HG03469 (cell line): ENCODE data around the gene TBR1.

Experiments used
- ATAC-seq: cut with Tn5 transposase; IDR thresholded peaks from one replicate; pipeline ENCODE4 v1.9.1; 2021; ENCODE audit warnings: mild to moderate bottlenecking, moderate library complexity, moderate number of reproducible peaks; ENCODE audit not compliant: unreplicated experiment

TBR1 gene

DNA sequence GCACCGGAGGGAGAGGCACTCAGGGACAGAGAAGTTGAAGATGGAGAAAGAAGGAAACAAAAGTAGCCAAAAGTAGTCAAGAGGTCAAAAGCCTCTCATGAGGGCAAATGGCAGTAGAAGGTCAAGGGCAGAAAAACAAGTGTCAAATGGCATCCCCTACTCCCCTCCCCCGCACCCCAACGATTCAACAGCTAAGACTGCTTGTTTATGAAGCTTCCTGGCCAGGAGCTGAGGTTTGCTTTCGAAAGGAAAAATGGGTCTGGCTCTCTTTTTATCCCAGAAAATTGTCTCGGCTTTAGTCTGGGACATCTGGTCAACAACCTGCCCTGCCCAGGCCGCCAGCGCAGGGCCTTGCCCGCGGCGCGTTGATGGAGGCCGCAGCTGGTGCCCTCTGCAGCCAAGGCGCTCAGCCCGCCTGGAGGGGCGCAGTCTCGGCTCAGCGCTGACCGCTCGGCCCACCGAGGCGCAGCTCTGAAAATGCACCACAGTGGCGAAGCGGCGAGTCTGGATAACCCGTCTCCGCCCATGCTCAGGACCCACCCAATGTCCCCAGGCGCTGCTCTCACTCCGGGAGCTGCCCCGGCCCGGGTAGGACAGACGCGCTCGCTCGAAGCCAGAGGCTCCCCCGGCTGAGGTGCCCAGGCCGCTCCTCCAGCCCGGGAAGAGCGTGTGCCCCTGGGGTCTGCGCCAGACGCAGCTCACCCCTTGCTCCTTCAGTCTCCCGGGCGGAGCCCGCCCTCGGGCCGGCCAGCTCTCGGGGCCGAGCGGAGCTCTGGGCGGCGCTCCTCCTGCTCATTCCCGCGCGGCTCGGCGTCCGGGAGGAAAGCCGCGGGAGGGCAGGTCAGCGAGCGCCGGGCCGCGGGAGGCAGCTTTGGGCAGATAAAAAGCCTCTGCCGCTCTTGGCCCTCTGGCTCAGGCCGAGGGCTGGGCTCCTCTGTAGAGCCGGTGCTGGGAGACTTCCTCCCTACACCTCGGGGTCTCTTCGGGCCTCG lies 1.8 kb upstream of the TBR1 start:
- no peak for ATAC-seq

GRCh38 chr2:161415034-161415986 lies 787 bp upstream of the TBR1 start:
- ATAC-seq = no peak

GRCh38 chr2:161416708-161417437 lies 776 bp downstream of the TBR1 start:
- ATAC-seq = no peak

- ATAC-seq = no peak
These were observed 1.6 kb downstream of the TBR1 start for GRCh38 chr2:161417438-161418274.

GRCh38 chr2:161418275-161418714 lies 2.2 kb downstream of the TBR1 start:
- ATAC-seq = no peak

DNA sequence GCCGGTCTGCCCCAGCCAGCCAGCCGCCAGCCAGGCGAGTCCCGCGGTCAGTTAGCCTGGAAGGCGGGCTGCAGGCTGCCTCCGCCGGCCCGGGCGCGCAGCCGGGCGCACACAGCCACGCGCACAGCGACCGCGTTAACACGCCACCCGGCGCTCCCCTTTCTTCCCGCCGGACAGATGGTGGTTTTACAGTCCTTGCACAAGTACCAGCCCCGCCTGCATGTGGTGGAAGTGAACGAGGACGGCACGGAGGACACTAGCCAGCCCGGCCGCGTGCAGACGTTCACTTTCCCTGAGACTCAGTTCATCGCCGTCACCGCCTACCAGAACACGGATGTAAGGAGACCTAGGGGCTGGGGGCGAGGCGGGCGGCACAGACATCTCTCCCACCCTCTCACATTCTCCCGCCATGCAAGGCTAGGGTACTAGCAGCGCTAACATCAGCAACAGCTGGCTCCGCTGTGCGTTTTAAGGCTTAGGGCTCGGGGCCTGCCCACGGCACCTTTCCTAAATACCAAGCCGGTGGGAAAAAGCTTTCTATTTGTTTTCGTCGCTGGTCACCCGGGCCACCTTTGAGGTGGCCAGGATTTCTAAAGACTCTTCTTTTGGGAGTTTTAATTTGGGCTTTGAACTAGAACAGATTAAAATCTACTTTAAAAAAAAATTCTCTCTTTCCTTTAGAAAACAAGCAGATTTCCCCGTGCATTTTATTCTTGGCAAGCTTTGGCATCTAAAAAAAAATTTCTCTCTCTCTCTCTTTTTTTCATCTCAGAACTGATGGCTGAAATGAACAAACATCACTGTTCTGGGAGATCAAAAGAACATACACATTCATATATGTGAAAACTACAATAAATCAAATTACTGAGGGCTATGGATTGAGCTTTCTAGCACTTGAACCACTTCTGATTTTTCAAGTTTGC lies 2.9 kb downstream of the TBR1 start:
- ATAC-seq = no peak

DNA sequence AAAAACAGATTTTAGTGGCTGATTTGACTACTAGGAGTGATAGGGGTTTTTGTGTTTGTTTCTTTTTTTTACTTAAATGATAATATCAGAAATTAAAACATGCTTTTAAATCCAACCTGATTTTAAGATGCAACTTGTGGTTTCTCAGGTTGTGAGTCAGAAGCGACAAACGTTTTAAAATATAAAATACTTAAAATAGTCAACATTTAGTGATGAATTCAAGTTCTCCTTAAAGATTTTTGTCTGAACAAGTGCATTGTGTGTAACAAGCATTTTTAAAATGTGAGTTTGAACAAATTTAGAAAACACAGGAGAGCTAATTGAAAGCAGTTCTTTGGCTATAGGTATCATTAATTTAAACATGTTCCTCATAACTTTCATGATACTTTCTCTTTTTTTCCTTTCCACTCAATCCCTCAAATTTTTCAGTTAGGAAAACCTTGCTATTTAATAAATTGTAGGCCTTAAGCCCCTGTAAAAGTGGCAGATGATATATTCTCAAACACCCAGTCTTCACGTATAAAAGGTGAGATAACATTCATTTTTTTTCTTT lies 3.6 kb downstream of the TBR1 start:
- ATAC-seq = no peak

DNA sequence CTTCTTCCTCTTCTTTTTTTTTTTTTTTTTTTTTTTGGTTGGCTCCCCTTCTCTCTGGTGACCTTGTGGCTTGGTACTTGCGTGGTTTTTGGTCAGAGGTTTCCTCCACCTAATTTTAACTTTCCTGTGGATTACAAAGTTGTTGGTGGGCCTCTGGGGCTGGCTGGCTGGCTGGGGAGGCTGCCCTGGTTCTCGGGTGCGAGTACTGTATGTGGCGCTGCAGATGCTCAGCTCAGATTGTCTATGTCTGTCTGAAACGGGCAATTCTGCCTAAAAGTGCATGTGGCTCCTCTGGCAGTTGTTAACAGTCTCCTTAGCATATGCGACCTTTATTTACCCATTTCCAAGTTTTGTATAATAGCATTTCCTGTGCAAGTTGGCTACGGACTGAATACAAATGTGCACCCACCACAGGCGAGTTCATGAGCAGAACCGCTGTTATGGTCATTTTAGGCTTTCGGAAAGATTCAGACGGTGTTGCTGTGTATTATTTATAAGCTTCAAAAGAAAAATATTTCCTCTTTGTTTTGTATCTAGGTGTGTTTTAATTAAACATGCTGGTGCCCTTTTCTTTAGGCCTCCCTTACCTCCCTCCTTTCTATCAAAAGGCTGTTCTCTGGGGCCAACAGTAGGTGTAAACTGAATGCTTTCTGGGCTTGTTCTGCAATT lies 4.4 kb downstream of the TBR1 start:
- ATAC-seq = no peak

DNA sequence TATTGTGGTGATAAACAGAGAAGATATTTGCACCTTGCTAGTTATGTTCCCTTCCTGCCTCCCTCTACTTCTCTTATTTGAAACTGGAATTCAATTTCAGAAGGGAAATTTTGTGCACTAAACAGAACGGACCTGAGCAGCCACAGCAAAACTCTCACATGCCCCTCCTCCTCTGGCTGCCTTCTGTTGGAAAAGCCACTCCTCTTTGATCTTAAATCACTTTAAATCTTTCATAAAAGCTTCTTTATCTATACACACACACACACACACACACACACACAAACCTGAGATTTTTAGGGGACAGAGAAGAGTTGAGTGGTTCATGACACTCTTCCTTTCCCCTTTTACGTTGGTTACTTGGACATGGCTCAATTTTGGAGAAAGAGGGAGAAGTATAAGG lies 5.6 kb downstream of the TBR1 start:
- no peak for ATAC-seq

GRCh38 chr2:161422816-161423403 lies 6.8 kb downstream of the TBR1 start:
- no peak for ATAC-seq

- ATAC-seq = no peak
These were observed 7.6 kb downstream of the TBR1 start for GRCh38 chr2:161423421-161424393.

DNA sequence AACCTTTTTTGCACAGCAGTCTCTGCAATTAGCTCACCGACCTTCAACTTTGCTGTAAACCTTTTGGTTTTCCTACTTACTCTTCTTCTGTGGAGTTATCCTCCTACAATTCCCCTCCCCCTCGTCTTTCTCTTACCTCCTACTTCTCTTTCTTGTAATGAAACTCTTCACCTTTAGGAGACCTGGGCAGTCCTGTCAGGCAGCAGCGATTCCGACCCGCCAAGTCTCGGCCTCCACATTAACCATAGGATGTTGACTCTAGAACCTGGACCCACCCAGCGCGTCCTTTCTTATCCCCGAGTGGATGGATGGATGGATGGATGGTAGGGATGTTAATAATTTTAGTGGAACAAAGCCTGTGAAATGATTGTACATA lies 8.3 kb downstream of the TBR1 start:
- ATAC-seq = no peak

- no peak for ATAC-seq
These were observed 9.0 kb downstream of the TBR1 start for GRCh38 chr2:161424891-161425727.

DNA sequence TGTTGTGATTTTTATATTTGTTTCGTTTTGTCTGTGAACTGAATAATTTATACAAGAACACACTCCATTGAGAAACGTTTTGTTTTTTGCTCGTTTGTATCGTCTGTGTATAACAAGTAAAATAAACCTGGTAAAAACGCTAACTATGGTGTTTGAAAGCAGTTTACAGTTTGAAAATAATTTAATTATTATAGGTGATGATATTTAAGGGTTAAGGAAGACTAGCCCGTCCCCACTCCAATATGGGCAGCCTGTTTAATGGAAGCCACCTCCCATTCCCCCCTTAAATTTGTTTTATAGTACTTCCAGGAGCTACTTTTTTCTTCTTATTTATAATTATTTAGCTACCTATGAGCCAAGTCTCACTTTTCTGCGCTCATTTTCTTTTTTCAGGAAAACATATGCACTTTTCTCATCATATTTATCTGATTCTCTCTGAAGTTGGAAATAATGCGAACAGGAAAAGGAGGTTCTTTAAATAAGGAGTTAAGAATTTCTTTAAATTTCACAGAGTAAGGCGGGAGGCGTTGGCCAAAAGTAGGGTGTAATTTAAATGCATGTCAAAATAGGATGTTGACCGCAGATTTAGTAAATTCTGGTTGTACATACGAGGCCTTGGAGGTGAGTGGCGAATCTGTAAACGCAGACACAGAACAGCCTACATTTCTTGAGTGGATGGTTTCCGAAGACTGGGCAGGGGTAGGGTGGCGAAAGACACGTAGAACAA lies 9.8 kb downstream of the TBR1 start:
- no peak for ATAC-seq

DNA sequence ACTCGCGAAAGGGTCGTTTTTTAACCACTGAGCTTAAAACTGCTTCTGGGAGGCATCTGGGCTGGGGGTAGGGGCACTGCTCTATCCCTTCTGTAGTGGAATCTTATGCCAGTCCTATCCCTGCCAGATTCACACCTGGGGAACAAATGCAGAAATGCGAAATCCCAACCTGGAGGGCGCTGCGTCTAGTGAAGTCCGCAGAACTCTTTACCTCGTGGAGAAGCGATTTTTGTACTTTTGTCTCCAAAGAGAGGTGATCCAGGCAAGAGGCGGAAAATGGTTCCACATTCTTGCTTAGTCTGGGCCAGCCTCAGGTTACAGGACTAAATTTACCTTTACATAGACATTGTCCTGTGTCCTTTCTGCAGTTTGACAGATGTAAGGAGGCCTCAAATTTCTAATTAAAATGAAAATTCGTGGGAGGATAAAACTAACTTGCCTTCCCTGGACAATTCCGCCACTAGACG lies 10.4 kb downstream of the TBR1 start:
- ATAC-seq = no peak
